Neutrophil (primary cell): ENCODE measurements around the gene PHC1.

Experiments used
- H3K27ac ChIP-seq: fragments of 200-600 bp; sonication (generic); 2 replicates; pipeline ENCODE4 v1.5.1; 2016; ENCODE audit warnings: mild to moderate bottlenecking, moderate library complexity
- H3K27me3 ChIP-seq: fragments of 200-600 bp; sonication (generic); 2 replicates; pipeline ENCODE4 v1.6.0; 2016; ENCODE audit warnings: mild to moderate bottlenecking
- H3K36me3 ChIP-seq: fragments of 200-600 bp; sonication (generic); 2 replicates; pipeline ENCODE4 v1.5.1; 2017
- H3K4me1 ChIP-seq, 2 experiments: fragments of 200-600 bp in 1 of 2; sonication (generic) in 1 of 2; 1 replicate in 1 of 2; 2 replicates in 1 of 2; pipeline versions ENCODE4 v1.5.1 to v1.6.1; 2013 to 2016; ENCODE audit warnings: low read depth in 1 of 2, low read length in 1 of 2, mild to moderate bottlenecking in 1 of 2, moderate library complexity in 1 of 2; ENCODE audit not compliant: control insufficient read depth in 1 of 2, insufficient read depth in 1 of 2
- H3K4me3 ChIP-seq, 2 experiments: fragments of 200-600 bp in 1 of 2; sonication (generic) in 1 of 2; 1 replicate in 1 of 2; 2 replicates in 1 of 2; pipeline ENCODE4 v1.5.1; 2013 to 2016; ENCODE audit warnings: low read depth in 1 of 2, low read length in 1 of 2, mild to moderate bottlenecking in 1 of 2, moderate library complexity in 1 of 2
- H3K9me3 ChIP-seq: fragments of 200-600 bp; sonication (generic); 2 replicates; pipeline ENCODE4 v1.5.1; 2016
- TF ChIP-seq, protein P1 (sequence below): fragments of 200-600 bp; sonication (generic); IDR thresholded peaks from 2 replicates; pipeline ENCODE4 v1.5.1; 2016; ENCODE audit warnings: antibody characterized with exemption

Gene PHC1

DNA sequence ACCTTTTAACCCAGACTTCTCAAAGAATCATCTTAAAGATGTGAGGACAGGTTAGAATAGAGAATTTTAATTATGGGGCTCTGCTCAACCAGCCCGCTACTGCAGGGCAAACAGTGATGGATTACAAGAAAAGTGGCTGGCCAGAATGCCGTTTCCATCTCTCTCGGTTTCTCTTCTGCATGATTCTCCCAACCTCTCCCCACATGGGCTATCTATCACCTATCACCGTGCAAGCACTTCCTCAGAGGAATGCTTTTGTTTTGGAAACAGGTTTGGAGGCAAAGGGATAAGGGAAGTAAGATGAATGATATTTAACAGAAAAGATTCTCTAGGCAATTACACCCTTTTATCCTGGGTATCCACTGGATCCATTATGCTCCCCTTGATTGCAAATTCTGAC lies 37.4 kb upstream of the PHC1 start:
- H3K36me3 ChIP-seq: no peaks in the 10 kb centered on the region
- no peaks in the 10 kb centered on the region for H3K27me3 ChIP-seq
- TF ChIP-seq, protein P1, sequence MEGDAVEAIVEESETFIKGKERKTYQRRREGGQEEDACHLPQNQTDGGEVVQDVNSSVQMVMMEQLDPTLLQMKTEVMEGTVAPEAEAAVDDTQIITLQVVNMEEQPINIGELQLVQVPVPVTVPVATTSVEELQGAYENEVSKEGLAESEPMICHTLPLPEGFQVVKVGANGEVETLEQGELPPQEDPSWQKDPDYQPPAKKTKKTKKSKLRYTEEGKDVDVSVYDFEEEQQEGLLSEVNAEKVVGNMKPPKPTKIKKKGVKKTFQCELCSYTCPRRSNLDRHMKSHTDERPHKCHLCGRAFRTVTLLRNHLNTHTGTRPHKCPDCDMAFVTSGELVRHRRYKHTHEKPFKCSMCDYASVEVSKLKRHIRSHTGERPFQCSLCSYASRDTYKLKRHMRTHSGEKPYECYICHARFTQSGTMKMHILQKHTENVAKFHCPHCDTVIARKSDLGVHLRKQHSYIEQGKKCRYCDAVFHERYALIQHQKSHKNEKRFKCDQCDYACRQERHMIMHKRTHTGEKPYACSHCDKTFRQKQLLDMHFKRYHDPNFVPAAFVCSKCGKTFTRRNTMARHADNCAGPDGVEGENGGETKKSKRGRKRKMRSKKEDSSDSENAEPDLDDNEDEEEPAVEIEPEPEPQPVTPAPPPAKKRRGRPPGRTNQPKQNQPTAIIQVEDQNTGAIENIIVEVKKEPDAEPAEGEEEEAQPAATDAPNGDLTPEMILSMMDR: no peak
- no peaks in the 10 kb centered on the region for H3K4me1 ChIP-seq
- no peak overlapping the region for H3K27ac ChIP-seq
- H3K4me3 ChIP-seq: no peak overlapping the region
- no peaks in the 10 kb centered on the region for H3K9me3 ChIP-seq

DNA sequence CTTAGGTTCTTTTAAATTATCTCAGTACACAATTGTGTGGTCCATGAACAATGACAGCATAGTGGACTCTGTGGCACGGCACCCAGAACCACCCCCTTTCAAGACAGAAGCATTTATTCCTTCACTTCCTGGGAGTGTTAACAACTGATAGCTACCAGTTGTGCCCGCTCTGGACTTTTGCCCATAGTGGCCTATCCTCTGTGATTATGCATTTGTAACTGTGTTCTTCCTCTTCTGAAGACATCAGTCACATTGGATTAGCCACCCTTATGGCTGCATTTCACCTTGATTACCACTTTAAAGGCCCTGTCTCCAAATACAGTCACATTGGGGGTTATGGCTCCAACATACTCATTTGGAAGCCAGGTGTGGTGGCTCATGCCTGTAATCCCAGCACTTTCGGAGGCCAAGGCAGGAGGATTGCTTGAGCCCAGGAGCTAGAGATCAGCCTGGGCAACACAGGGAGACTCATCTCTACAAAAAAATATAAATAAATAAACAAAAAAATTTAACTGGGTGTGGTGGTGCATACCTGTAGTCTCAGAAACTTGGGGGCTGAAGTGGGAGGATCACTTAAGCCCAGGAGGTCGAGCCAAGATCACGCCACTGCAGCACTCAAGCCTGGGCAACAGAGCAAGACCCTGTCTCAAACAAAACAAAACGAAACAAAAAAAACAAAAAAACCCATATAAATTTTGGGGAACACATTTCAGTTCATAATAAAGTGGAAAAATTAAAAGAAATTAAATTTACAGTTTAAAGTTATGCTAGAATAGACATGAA lies 27.6 kb upstream of the PHC1 start:
- no peaks in the 10 kb centered on the region for H3K36me3 ChIP-seq
- TF ChIP-seq, protein P1: no peak

DNA sequence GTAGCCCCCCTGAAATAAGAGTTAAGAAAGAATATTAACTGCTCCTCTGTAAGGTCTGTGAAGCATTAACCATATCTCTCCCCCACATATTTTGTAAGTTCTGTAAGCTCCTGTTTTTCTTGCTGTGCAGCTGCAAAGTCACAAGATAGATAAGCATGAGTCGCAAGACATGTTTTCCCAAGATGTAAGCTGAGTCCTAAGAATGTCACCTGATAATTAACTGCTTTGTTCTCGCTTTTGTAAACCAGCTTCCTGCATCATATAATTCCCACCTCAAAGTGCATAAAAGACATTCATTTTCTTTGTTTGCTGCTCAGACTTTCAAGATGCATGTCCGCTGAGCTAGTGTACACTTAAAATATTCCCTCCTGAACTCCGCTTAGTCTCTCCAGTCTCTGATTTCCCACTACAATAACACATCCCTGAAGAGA lies 27.0 kb upstream of the PHC1 start:
- H3K27ac ChIP-seq: no peak overlapping the region
- peaks cover 4% of the 10 kb centered on the region in 2 experiments for H3K4me1 ChIP-seq
- TF ChIP-seq, protein P1: no peak
- no peak overlapping the region for H3K4me3 ChIP-seq
- peaks cover 11% of the 10 kb centered on the region for H3K27me3 ChIP-seq
- H3K9me3 ChIP-seq: no peaks in the 10 kb centered on the region
- no peaks in the 10 kb centered on the region for H3K36me3 ChIP-seq

More for the DNA sequence above, 27.6 kb upstream of the PHC1 start:
- Histone ChIP-seq H3K4me1 (peaks cover 4% of the 10 kb centered on the region in 2 experiments), H3K27me3 (peaks cover 10% of the 10 kb centered on the region), H3K27ac (no peak overlapping the region), H3K9me3 (no peaks in the 10 kb centered on the region), H3K4me3 (no peak overlapping the region)

DNA sequence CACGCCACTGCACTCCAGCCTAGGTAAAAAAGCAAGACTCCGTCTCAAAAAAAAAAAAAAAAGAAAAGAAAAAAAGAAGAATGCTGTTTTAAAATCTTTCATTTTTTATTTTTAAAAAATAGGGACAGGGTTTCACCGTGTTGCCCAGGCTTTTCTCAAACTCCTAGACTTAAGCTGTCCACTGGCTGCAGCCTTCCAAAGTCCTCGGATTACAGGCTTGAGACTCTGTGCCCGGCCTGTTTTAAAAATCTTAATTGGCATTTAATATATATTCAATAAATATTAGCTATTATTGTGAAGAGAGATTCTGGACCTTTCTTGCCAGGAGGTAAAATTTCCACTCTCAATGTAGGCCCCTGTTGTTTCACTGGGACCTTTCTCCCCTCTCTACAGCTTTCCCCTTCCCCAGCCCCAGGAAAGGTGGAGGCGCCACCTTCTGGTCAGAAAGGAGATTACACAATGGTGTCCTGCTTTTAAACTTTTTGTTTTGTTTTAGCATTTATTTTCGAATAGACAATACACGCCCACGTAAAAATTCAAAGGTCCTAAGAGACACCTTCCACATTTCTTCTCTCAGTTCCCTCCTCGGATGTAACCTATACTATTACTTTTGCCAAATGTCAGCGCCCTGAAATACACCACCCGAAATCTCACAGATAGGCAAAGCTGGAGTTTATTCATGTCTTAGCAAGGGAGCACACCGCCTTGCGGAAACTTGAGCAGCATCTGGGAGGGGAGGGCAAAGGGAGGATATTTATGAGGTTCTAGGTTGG lies 23.8 kb upstream of the PHC1 start:
- Histone ChIP-seq H3K36me3 (no peaks in the 10 kb centered on the region), H3K9me3 (no peaks in the 10 kb centered on the region), H3K4me3 (peak overlapping the region; percentile 6 to 13), H3K27ac (no peak overlapping the region), H3K4me1 (peaks cover 4% of the 10 kb centered on the region in 2 experiments), H3K27me3 (peaks cover 11% of the 10 kb centered on the region)
- TF ChIP-seq, protein P1: peak; percentile 87

DNA sequence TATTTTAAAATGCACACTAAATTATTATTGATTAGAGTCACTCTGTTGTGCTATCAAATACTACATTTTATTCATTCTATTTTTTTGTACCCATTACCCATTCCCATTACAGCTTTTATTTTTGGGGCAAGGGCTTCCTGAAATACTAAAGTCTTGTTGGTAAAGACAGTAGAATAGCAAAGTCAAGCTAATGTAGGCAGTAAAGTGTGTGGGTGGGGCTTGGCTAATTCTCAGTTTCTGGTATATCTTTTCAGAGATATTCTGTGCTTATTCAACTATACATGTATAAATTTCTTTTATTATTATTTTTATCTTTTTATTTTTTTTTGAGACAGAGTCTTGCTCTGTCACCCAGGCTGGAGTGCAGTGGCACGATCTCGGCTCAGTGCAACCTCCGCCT lies 22.3 kb upstream of the PHC1 start:
- TF ChIP-seq, protein P1: no peak
- Histone ChIP-seq H3K4me1 (peaks cover 4% of the 10 kb centered on the region in 2 experiments), H3K4me3 (no peak overlapping the region), H3K9me3 (no peaks in the 10 kb centered on the region), H3K36me3 (no peaks in the 10 kb centered on the region), H3K27ac (no peak overlapping the region), H3K27me3 (peaks cover 11% of the 10 kb centered on the region)
